OCI-LY3 (cell line): ENCODE data around the gene ACBD6.

Experiments
- H2AFZ ChIP-seq: fragments of 200-600, 300-600 bp; shearing (Covaris generic); 2 replicates; pipeline ENCODE4 v1.6.0; 2014; ENCODE audit warnings: antibody characterized with exemption, low read depth, low read length
- H3K27ac ChIP-seq: fragments of 200-600, 300-600 bp; sonication (generic); 2 replicates; pipeline ENCODE4 v1.5.1; 2014; ENCODE audit warnings: mild to moderate bottlenecking, low read length, moderate library complexity, mixed read lengths
- H3K27me3 ChIP-seq: fragments of 200-600, 300-600 bp; sonication (generic); 2 replicates; pipeline ENCODE4 v1.6.1; 2014; ENCODE audit warnings: low read depth, low read length, mixed read lengths
- H3K36me3 ChIP-seq: fragments of 200-600, 300-600 bp; sonication (generic); replicated peaks from 2 replicates; pipeline ENCODE3; 2014; ENCODE audit warnings: low read depth, low read length, mixed read lengths
- H3K4me1 ChIP-seq: fragments of 300-600, 200-600 bp; sonication (generic); 2 replicates; pipeline ENCODE4 v1.6.1; 2014; ENCODE audit warnings: low read length, mixed read lengths
- H3K4me2 ChIP-seq: fragments of 200-600, 300-600 bp; sonication (generic); 2 replicates; pipeline ENCODE4 v1.6.1; 2014; ENCODE audit warnings: low read length, mixed read lengths
- H3K4me3 ChIP-seq: fragments of 300-600, 200-600 bp; sonication (generic); 2 replicates; pipeline ENCODE4 v1.5.1; 2014; ENCODE audit warnings: antibody characterized with exemption, mild to moderate bottlenecking, low read length, moderate library complexity
- H3K79me2 ChIP-seq: fragments of 300-600, 200-600 bp; shearing (Covaris generic); 2 replicates; pipeline ENCODE4 v1.6.1; 2014; ENCODE audit warnings: mild to moderate bottlenecking, low read length, mixed read lengths
- H3K9ac ChIP-seq: fragments of 300-600, 200-600 bp; shearing (Covaris generic); 2 replicates; pipeline ENCODE4 v1.6.0; 2014; ENCODE audit warnings: mild to moderate bottlenecking, low read length, moderate library complexity
- H3K9me3 ChIP-seq: fragments of 200-600, 300-600 bp; shearing (Covaris generic); 2 replicates; pipeline ENCODE4 v1.6.1; 2014; ENCODE audit warnings: low read length, mixed read lengths; ENCODE audit not compliant: insufficient read depth
- H4K20me1 ChIP-seq: fragments of 200-600, 300-600 bp; sonication (generic); 2 replicates; pipeline ENCODE4 v1.6.1; 2016; ENCODE audit warnings: low read length, mixed read lengths; ENCODE audit not compliant: insufficient read depth
- EZH2phosphoT487 ChIP-seq: fragments of 200-600 bp; shearing (Covaris generic); IDR thresholded peaks from 2 replicates; pipeline ENCODE4 v1.6.1; 2018; ENCODE audit warnings: antibody characterized with exemption, mixed run types, low read depth
- TF ChIP-seq, protein P1 (sequence below): fragments of 200-600, 300-600 bp; sonication (generic); IDR thresholded peaks from 2 replicates; pipeline ENCODE4 v1.5.1; 2014; ENCODE audit warnings: antibody characterized with exemption, low read length, low read depth

Gene ACBD6

DNA sequence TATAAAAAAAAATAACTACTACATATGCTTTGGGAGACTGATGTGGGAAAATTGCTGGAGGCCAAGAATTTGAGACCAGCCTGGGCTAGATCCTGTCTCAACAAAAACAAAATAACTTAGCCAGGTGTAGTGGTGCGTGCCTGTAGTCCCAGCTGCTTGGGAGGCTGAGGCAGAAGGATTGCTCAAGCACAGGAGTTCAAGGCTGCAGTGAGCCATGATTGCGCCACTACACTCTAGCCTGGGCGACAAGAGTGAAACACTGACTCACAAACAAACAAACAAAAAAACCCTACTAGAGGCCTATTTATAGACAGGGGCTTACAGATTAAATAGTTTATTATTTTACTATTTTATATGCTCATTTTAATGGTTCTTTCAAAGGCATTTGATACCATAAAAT, 192.3 kb downstream of the ACBD6 start:
- no peaks in the 10 kb centered on the region for H3K27me3 ChIP-seq
- H3K27ac ChIP-seq, result no peak overlapping the region
- no peak overlapping the region for H2AFZ ChIP-seq
- no peak overlapping the region for H3K4me2 ChIP-seq
- H3K79me2 ChIP-seq, result no peaks in the 10 kb centered on the region
- peaks cover 7% of the 10 kb centered on the region for H3K36me3 ChIP-seq
- H3K9ac ChIP-seq, result no peak overlapping the region
- H3K4me3 ChIP-seq, result no peak overlapping the region
- no peaks in the 10 kb centered on the region for H4K20me1 ChIP-seq
- no peaks in the 10 kb centered on the region for H3K4me1 ChIP-seq
- H3K9me3 ChIP-seq, result no peaks in the 10 kb centered on the region
- no peak for TF ChIP-seq EZH2phosphoT487
- TF ChIP-seq, protein P1, sequence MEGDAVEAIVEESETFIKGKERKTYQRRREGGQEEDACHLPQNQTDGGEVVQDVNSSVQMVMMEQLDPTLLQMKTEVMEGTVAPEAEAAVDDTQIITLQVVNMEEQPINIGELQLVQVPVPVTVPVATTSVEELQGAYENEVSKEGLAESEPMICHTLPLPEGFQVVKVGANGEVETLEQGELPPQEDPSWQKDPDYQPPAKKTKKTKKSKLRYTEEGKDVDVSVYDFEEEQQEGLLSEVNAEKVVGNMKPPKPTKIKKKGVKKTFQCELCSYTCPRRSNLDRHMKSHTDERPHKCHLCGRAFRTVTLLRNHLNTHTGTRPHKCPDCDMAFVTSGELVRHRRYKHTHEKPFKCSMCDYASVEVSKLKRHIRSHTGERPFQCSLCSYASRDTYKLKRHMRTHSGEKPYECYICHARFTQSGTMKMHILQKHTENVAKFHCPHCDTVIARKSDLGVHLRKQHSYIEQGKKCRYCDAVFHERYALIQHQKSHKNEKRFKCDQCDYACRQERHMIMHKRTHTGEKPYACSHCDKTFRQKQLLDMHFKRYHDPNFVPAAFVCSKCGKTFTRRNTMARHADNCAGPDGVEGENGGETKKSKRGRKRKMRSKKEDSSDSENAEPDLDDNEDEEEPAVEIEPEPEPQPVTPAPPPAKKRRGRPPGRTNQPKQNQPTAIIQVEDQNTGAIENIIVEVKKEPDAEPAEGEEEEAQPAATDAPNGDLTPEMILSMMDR, result no peak

DNA sequence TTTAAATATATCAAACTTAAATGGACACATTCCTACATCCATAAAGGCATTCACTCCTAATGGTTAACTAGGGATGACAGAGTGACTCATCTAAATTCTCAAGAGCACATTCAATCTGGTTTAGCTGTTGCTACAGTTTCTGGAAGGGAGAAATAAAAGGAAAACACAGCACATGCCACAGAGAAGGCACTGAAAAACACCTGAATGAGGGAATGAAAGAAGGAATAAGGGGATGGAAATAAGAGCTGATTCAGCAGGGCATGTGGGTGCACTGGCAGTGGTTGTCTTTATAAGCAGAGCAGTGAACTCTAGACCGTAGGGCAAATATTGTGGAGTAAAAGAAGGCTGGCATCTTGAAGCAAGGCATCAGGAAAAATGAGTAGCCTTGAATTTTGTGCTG, 193.0 kb downstream of the ACBD6 start:
- no peak for TF ChIP-seq EZH2phosphoT487
- TF ChIP-seq, protein P1, result no peak
- H2AFZ ChIP-seq, result no peak overlapping the region

DNA sequence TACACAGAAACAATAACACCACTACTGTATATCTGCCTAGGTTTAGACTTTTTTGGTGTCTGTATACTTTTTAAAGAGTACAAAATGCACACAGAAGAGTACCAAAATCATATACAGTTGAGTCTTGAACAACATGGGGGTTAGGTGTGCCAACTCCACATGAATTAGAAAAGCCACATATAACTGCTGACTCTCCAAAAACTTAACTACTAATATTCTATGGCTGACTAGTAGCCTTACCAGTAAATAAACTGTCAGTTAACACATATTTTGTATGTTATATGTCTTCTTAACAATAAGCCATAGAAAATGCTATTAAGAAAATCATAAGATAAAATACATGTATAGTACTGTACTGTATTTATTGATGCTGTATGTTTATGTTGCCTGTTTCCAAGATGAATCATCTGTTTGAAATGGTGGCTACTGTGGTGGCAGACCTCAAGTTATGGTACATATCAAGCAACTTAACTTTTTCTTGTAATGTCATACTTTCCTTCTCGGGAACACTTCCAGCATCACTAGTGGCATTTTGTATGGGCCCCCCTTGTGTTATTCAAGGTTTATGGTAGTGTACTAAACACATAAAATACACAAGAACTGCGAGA, 201.1 kb downstream of the ACBD6 start:
- no peak overlapping the region for H3K4me2 ChIP-seq
- H3K36me3 ChIP-seq, result peaks cover under 1% of the 10 kb centered on the region
- no peak overlapping the region for H3K27ac ChIP-seq
- no peaks in the 10 kb centered on the region for H4K20me1 ChIP-seq
- no peak overlapping the region for H3K4me3 ChIP-seq
- no peak overlapping the region for H3K9ac ChIP-seq
- H3K4me1 ChIP-seq, result no peaks in the 10 kb centered on the region
- TF ChIP-seq, protein P1, result no peak
- no peak for TF ChIP-seq EZH2phosphoT487
- H3K9me3 ChIP-seq, result no peaks in the 10 kb centered on the region
- no peak overlapping the region for H2AFZ ChIP-seq
- no peaks in the 10 kb centered on the region for H3K27me3 ChIP-seq
- H3K79me2 ChIP-seq, result no peaks in the 10 kb centered on the region

More for the DNA sequence above, 193.0 kb downstream of the ACBD6 start:
- Histone ChIP-seq H3K79me2 (no peaks in the 10 kb centered on the region), H3K4me1 (no peaks in the 10 kb centered on the region), H3K4me2 (no peak overlapping the region), H3K36me3 (peaks cover 7% of the 10 kb centered on the region), H3K4me3 (no peak overlapping the region), H4K20me1 (no peaks in the 10 kb centered on the region), H3K9ac (no peak overlapping the region), H3K9me3 (no peaks in the 10 kb centered on the region), H3K27me3 (no peaks in the 10 kb centered on the region), H3K27ac (no peak overlapping the region)

DNA sequence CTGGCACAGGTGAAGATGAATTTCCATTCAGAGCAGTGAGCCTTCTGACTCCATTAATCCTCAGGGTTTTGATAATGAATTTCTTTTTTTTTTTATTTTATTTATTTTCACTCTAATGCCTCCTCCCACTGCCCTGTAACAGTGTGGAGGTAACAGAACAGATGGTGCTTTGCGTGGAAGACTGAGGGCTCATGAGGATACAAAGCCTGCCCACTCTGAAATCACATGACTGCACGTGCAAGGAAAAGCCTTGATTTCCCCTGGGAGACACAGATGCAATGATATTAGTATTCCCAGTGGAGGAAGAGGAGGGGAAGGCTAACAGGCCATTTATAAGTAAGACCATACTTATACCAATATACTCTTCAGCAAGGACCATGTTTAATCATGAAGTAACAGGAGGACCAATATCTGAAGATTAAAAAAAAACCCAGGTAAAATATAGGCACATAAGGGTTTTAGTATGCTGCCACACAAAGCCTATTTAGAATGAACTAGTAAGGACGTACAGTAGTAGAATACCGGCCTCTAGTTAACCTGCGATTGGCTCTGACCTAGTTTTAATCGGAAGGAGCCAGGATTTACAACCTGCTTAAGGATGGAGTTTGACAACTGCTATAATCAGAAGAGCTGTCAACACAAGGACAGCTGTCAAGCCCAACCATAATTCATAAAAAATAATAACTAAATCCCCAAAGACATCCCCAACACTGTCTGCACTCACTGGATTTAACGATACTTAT, 202.7 kb downstream of the ACBD6 start:
- Histone ChIP-seq H3K4me3 (no peak overlapping the region), H3K27me3 (no peaks in the 10 kb centered on the region), H3K36me3 (no peaks in the 10 kb centered on the region), H3K9ac (no peak overlapping the region), H3K4me2 (no peak overlapping the region), H3K27ac (no peak overlapping the region), H3K4me1 (no peaks in the 10 kb centered on the region), H3K79me2 (no peaks in the 10 kb centered on the region), H2AFZ (no peak overlapping the region), H3K9me3 (no peaks in the 10 kb centered on the region), H4K20me1 (no peaks in the 10 kb centered on the region)
- TF ChIP-seq EZH2phosphoT487, result no peak
- TF ChIP-seq, protein P1, result no peak
